Kidney (tissue), 14 donors: ENCODE results near the gene MIB2. TPM values are rescaled to one million over a fixed set of nuclear protein-coding genes. Genes with fewer than 3 reads are reported as not detected.

Source experiments
- DNase-seq, 5 donors: peaks; one replicate each; pipeline ENCODE4 v3.0.0-alpha.2; 2013 to 2020
- FAIRE-seq: peaks from 2 replicates; lab custom pipeline; 2012; peaks lifted over from hg19 to GRCh38; lab: Jason Lieb, UNC
- H3K27ac ChIP-seq, 2 donors: one replicate each; pipeline ENCODE4 v1.7.0; 2013; ENCODE audit warnings: low read depth in 2 of 2, low read length in 2 of 2, inconsistent platforms in 1 of 2
- H3K27me3 ChIP-seq: one replicate; pipeline ENCODE4 v1.7.1; 2013; ENCODE audit warnings: low read length, inconsistent platforms; ENCODE audit not compliant: control insufficient read depth, insufficient read depth
- H3K36me3 ChIP-seq, 3 donors: one replicate each; pipeline versions ENCODE4 v1.7.0 to v1.7.1; 2013; ENCODE audit warnings: low read length in 3 of 3, control low read depth in 1 of 3, inconsistent platforms in 1 of 3; ENCODE audit not compliant: insufficient read depth in 3 of 3, control insufficient read depth in 2 of 3
- H3K4me1 ChIP-seq, 3 donors: one replicate each; pipeline versions ENCODE4 v1.7.0 to v1.7.1; 2013; ENCODE audit warnings: low read length in 3 of 3, inconsistent platforms in 1 of 3, low read depth in 1 of 3; ENCODE audit not compliant: control insufficient read depth in 2 of 3, insufficient read depth in 2 of 3
- H3K4me3 ChIP-seq, 3 donors: one replicate each; pipeline versions ENCODE4 v1.7.0 to v1.8.1; 2013; ENCODE audit warnings: low read length in 3 of 3, control low read depth in 1 of 3, inconsistent platforms in 1 of 3
- H3K9ac ChIP-seq, 3 donors: one replicate each; pipeline versions ENCODE4 v1.7.0 to v1.7.1; 2013; ENCODE audit warnings: low read length in 3 of 3, control low read depth in 1 of 3, inconsistent platforms in 1 of 3
- H3K9me3 ChIP-seq, 3 donors: one replicate each; pipeline versions ENCODE4 v1.7.0 to v1.7.1; 2013; ENCODE audit warnings: low read length in 3 of 3, control low read depth in 1 of 3, inconsistent platforms in 1 of 3; ENCODE audit not compliant: control insufficient read depth in 2 of 3, insufficient read depth in 1 of 3
- intact Hi-C: fragments of 100-400 bp; cut with DNase I; formaldehyde crosslinking; loops from one replicate; pipeline ENCODE4 v1.11.1; 2022
- polyA plus RNA-seq: library from polyadenylated mRNA; stranded (reverse); fragments of 350-450 nt; fragmentation: Illumina TruSeq; extraction: RNeasy Lipid Tissue Mini Kit (QIAGEN cat#74804); gene quantifications from one replicate; pipeline ENCODE4 v1.2.3, GENCODE V29; 2014; ENCODE audit warnings: low read depth, low replicate concordance; ENCODE audit not compliant: insufficient read depth
- total RNA-seq: library from RNA; stranded (reverse); fragmentation: NEBNext Ultra II Directional; extraction: Animal tissue kit (Norgen Biotek cat#: 25700); gene quantifications from one replicate; pipeline ENCODE4 v1.2.1, GENCODE V29; 2021
- TF ChIP-seq, protein P1 (sequence below): IDR thresholded peaks from 3 replicates; pipeline ENCODE4 v1.5.1; 2012; ENCODE audit warnings: mild to moderate bottlenecking, moderate library complexity, borderline replicate concordance; ENCODE audit not compliant: insufficient read depth; ENCODE audit errors: extremely low read depth
- donor health status: control.
- donor health status: control.
- donor health status: control.
- donor health status: control.
- donor health status: control.
- donor health status: DM: yes; HTN: yes; CAD: no.
- donor health status: Normal renal cell carcinoma (clear cell type).

Gene MIB2
- total and polyA plus RNA-seq, 2 donors from 2014 or later: 35.6 to 61.6 TPM

DNA sequence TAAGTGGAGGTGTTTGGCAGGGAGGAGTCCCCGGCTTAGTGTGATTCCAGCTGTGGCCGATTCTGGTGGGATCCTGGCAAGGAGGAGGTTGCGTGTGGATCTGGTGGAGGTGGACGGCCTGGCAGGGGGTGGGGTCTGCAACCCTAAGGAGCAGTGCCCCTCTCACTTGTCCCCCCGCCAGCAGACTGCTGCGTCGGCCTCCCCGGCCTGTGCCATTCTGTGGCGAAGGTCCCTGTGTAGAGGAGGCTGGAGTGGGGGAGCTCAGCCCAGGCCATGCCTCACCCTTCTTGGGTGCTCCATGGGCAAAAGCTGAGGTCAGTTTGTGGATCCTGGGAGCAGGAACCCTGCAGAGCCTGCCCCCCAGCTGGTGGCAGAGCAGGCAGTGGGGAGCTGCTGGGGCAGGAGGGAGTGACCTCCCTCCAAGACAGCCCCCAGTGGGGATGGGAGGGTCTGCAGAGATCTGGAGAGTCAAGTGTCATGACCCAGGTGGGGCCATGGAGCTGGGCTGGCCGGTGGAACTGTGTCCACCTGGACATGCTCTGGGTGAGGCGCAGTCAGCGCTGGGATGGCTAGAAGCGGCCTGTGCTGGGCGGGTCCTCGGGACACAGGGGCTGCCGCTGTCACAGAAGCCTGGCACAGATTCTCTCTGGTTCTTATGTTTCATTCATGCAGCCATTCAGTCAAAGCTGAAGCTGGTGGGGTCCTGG, 5.3 kb downstream of the MIB2 start:
- no peak for FAIRE-seq
- DNase-seq: peak in 2 of 5 donors; percentile 51 to 78
- Histone ChIP-seq H3K9ac (no peak overlapping the region), H3K4me1 (peaks cover 0 to 12% (median 0%) of the 10 kb centered on the region in 3 donors), H3K9me3 (no peaks in the 10 kb centered on the region), H3K27ac (no peak overlapping the region), H3K4me3 (no peak overlapping the region), H3K27me3 (no peaks in the 10 kb centered on the region), H3K36me3 (peaks cover 0 to 6% (median 0%) of the 10 kb centered on the region in 3 donors)
- intact Hi-C loops: no loop called here
- TF ChIP-seq, protein P1, sequence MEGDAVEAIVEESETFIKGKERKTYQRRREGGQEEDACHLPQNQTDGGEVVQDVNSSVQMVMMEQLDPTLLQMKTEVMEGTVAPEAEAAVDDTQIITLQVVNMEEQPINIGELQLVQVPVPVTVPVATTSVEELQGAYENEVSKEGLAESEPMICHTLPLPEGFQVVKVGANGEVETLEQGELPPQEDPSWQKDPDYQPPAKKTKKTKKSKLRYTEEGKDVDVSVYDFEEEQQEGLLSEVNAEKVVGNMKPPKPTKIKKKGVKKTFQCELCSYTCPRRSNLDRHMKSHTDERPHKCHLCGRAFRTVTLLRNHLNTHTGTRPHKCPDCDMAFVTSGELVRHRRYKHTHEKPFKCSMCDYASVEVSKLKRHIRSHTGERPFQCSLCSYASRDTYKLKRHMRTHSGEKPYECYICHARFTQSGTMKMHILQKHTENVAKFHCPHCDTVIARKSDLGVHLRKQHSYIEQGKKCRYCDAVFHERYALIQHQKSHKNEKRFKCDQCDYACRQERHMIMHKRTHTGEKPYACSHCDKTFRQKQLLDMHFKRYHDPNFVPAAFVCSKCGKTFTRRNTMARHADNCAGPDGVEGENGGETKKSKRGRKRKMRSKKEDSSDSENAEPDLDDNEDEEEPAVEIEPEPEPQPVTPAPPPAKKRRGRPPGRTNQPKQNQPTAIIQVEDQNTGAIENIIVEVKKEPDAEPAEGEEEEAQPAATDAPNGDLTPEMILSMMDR: no peak

GRCh38 chr1:1621173-1622009, 6.1 kb downstream of the MIB2 start:
- no peak for FAIRE-seq
- peaks cover 0 to 6% (median 0%) of the 10 kb centered on the region in 3 donors for H3K36me3 ChIP-seq
- TF ChIP-seq, protein P1: no peak
- H3K9me3 ChIP-seq: no peaks in the 10 kb centered on the region
- intact Hi-C loops: no loop called here
- no peak overlapping the region for H3K9ac ChIP-seq
- H3K4me3 ChIP-seq: no peak overlapping the region
- peaks cover 0 to 11% (median 0%) of the 10 kb centered on the region in 3 donors for H3K4me1 ChIP-seq
- peak in 1 of 5 donors; percentile 77 for DNase-seq
- no peaks in the 10 kb centered on the region for H3K27me3 ChIP-seq
- no peak overlapping the region for H3K27ac ChIP-seq

- no peaks in the 10 kb centered on the region for H3K27me3 ChIP-seq
- peaks cover 0 to 6% (median 0%) of the 10 kb centered on the region in 3 donors for H3K36me3 ChIP-seq
- TF ChIP-seq, protein P1: no peak
- no peak overlapping the region for H3K9ac ChIP-seq
- peak in 1 of 5 donors; percentile 61 for DNase-seq
- FAIRE-seq: no peak
- peaks cover 0 to 4% (median 0%) of the 10 kb centered on the region in 3 donors for H3K4me1 ChIP-seq
- H3K27ac ChIP-seq: no peak overlapping the region
- no peaks in the 10 kb centered on the region for H3K9me3 ChIP-seq
- no peak overlapping the region for H3K4me3 ChIP-seq
- intact Hi-C loops: no loop called here
These were observed 6.9 kb downstream of the MIB2 start for GRCh38 chr1:1622010-1622787.
